ENCODE measurements around the gene DLGAP1. TPM values are rescaled to one million over a fixed set of nuclear protein-coding genes. Genes with fewer than 3 reads are reported as not detected.
A peak's percentile ranks its signal among the peaks of the same experiment; 100 is the strongest.
"Not testable (repeated sequence)": the region's sequence is repeated elsewhere in the genome, so short reads cannot be mapped to it uniquely, and the experiment has no call there.

The DLGAP1 gene
- total RNA-seq, 1 experiment from 2014 or later: 10.1 TPM

DNA sequence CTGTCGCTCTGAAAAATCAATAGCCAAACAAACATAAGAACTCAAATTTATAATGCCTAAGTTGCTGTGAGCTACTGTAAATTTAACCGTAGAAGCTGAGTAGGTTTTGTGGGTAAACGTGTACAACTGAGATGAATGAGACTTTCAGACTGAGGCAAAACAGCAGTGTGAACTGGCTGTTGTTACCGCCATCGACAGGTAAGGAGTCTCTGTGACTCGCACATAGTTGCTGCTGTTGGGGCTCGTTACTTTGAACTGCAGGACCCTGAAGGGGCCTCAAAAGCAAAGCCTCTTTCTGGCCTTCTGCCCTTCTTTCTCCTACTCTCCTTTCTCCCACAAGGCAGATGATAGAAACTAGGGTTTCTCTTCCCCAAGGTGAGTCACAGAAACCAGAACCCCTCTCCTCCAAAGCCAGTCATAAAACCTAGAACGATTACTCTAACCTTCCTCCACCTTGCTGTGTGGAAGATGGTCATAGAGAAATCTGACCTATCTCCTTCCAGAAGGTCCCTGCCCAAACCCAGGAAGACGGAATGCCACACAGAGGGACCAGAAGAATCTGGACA, 101.2 kb downstream of the DLGAP1 start:
- H3K27me3 ChIP-seq (ENCODE audit: control insufficient read depth, insufficient read depth, low read length): no peaks in the 10 kb centered on the region
- DNase-seq: no peak
- no peak overlapping the region for H3K4me3 ChIP-seq (ENCODE audit: insufficient read depth, low read depth, low read length)
- no peaks in the 10 kb centered on the region for H3K36me3 ChIP-seq (replicated peaks; ENCODE audit: control insufficient read depth, insufficient read depth, low read length)

DNA sequence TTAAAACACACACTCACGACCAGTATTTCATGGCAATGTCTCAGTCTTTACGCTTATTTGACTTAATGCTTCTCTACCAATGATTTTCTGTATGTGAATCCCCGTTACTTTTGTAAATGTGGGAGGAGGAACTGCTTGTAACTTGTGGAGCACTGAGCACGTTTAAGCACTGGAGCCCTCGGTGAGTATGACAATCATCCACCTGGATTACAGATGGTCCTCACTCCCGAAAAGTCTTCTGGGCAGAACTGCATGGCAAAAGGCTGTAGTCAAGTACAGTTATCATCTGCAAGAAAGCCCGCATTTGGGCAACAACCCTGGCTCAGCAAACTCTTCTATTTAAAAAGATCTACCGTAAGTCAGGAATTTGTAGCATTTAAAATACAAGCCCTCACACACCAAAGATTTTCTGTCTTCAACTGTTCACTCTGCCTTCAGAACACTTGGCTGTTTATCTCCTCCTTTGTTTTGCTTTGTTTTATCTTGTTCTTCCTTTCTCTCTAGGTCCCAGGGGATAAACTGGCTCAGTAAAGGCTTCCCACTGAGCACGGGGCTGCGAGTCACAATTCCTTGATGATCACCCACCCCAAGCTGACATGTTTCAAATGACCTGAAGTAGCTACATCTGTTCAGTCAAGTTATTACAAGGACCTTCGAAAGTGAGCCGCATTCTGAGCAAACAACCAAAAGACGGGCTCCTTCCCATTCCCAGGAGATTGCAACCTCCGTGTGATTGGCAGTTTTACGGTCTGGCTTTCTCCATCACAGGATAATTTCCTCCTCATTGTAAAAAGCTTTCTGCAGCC, 102.2 kb downstream of the DLGAP1 start:
- Histone ChIP-seq H3K36me3 (replicated peaks; ENCODE audit: control insufficient read depth, insufficient read depth, low read length) (no peaks in the 10 kb centered on the region), H3K4me3 (ENCODE audit: insufficient read depth, low read depth, low read length) (no peak overlapping the region), H3K27me3 (ENCODE audit: control insufficient read depth, insufficient read depth, low read length) (no peaks in the 10 kb centered on the region)
- no peak for DNase-seq

GRCh38 chr18:4351005-4351404, 104.1 kb downstream of the DLGAP1 start:
- DNase-seq: no peak
- no peaks in the 10 kb centered on the region for H3K36me3 ChIP-seq (replicated peaks; ENCODE audit: control insufficient read depth, insufficient read depth, low read length)
- no peak overlapping the region for H3K4me3 ChIP-seq (ENCODE audit: insufficient read depth, low read depth, low read length)
- no peaks in the 10 kb centered on the region for H3K27me3 ChIP-seq (ENCODE audit: control insufficient read depth, insufficient read depth, low read length)

GRCh38 chr18:4335386-4335785, 119.7 kb downstream of the DLGAP1 start:
- Histone ChIP-seq H3K27me3 (ENCODE audit: control insufficient read depth, insufficient read depth, low read length) (no peaks in the 10 kb centered on the region), H3K4me3 (ENCODE audit: insufficient read depth, low read depth, low read length) (no peak overlapping the region), H3K36me3 (replicated peaks; ENCODE audit: control insufficient read depth, insufficient read depth, low read length) (no peaks in the 10 kb centered on the region)
- DNase-seq: peak; percentile 20

- peak; percentile 18 for DNase-seq
- H3K4me3 ChIP-seq (ENCODE audit: insufficient read depth, low read depth, low read length): no peak overlapping the region
These were observed 122.1 kb downstream of the DLGAP1 start for GRCh38 chr18:4333043-4333442.

DNA sequence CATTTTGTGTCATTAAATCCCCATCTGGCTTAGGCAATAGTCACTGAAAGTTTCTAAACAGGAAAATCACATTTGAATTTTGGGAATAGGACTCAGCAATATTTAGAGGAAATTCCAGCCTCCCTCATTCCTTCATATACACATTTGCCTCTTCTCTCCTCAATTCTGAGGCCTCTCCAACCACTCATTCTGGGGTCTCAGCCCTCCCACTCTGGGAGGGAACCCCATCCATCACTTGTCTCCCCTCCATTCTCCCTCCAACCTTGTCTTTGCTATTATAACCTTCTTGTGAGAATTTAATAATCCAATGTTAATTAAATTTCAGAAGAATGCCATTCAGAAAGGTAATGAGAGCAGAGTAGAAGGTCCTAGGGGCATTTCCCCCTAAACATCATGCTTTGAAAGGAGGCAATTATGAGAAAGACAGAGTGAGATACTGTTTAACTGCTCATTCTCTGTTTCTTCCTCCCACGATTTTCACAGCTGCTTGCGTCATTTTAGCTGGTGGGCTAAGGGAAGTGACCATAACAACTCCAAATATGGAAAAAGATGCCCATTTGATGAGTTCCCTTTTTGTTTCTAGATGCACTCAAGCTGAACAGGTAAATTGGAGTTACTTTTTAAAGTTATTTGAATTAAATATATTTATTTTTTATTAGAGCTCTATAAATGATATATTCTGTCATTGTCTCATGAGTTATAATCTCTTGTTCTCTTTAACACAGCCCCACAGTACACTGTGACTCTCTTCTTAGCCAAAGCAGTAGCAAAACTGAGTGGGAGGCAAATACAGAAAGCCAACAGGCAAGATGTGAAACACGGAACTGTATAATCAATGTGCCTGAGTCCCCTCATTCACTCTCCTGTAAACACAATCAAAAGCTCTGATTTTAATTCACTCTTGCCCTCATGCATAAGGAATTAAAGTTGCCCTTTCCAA, 135.1 kb downstream of the DLGAP1 start:
- no peak for DNase-seq
- H3K4me3 ChIP-seq (ENCODE audit: insufficient read depth, low read depth, low read length): no peak overlapping the region
- no peaks in the 10 kb centered on the region for H3K36me3 ChIP-seq (replicated peaks; ENCODE audit: control insufficient read depth, insufficient read depth, low read length)
- no peaks in the 10 kb centered on the region for H3K27me3 ChIP-seq (ENCODE audit: control insufficient read depth, insufficient read depth, low read length)

More at GRCh38 chr18:4333043-4333442, 122.1 kb downstream of the DLGAP1 start:
- H3K36me3 ChIP-seq (replicated peaks; ENCODE audit: control insufficient read depth, insufficient read depth, low read length): no peaks in the 10 kb centered on the region
- no peaks in the 10 kb centered on the region for H3K27me3 ChIP-seq (ENCODE audit: control insufficient read depth, insufficient read depth, low read length)

GRCh38 chr18:4318311-4318710, 136.8 kb downstream of the DLGAP1 start:
- no peaks in the 10 kb centered on the region for H3K36me3 ChIP-seq (replicated peaks; ENCODE audit: control insufficient read depth, insufficient read depth, low read length)
- DNase-seq: no peak
- no peak overlapping the region for H3K4me3 ChIP-seq (ENCODE audit: insufficient read depth, low read depth, low read length)
- H3K27me3 ChIP-seq (ENCODE audit: control insufficient read depth, insufficient read depth, low read length): no peaks in the 10 kb centered on the region

DNA sequence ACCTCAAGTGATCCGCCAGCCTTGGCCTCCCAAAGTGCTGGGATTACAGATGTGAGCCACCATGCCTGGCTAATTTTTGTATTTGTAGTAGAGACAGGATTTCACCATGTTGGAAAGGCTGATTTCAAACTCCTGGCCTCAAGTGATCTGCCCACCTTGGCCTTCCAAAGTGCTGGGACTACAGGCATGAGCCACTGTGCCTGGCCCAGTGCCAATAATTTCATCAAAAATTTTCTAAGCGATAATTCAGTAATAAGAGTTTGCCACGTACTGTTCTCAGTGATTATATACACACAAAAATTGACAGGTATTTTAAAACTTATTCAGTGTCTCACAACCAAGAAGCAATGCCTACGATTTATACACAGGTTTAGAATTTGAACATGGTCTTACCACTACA, 143.2 kb downstream of the DLGAP1 start:
- not testable (repeated sequence) for H3K36me3 ChIP-seq (replicated peaks; ENCODE audit: control insufficient read depth, insufficient read depth, low read length); DNase-seq; H3K27me3 ChIP-seq (ENCODE audit: control insufficient read depth, insufficient read depth, low read length); H3K4me3 ChIP-seq (ENCODE audit: insufficient read depth, low read depth, low read length)

DNA sequence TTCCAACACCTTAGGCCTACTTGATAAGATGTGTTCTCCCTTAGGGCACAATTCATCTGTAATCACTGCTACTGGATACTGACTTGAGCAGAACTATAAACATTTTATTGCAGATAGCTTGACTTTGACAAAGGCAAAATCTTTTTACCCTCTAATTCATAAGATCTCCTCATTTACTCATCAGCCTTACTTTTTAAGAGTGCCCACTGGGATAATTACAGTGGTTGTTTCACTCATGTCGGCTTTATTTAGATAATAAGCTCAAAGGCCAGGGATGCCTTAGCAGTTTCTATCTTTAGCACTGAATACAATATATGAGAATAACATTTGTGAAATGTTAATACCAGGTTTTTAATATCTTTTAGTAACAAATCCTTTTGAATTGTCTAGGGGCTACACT, 144.0 kb downstream of the DLGAP1 start:
- Histone ChIP-seq H3K36me3 (replicated peaks; ENCODE audit: control insufficient read depth, insufficient read depth, low read length) (no peaks in the 10 kb centered on the region), H3K27me3 (ENCODE audit: control insufficient read depth, insufficient read depth, low read length) (no peaks in the 10 kb centered on the region), H3K4me3 (ENCODE audit: insufficient read depth, low read depth, low read length) (no peak overlapping the region)
- no peak for DNase-seq

DNA sequence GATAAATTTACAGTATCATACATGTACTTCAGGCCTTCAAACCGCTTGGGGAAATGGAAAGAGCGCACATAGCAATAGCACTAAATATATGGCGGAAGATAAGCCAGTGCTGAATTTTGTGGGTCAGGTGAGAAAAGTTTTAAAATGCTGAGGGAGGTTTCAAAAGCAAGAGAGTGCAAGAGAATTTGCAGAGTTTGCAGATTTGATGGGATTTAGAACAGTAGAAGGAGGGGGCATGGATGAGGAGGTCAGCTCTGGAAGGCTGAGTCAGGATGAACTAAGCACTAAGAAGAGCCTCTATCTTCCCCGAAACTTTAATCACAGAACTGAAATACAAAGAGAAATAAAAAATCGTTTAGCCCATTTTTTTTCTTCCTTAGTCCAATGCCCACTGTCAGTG, 145.9 kb downstream of the DLGAP1 start:
- DNase-seq: no peak
- H3K36me3 ChIP-seq (replicated peaks; ENCODE audit: control insufficient read depth, insufficient read depth, low read length): no peaks in the 10 kb centered on the region
- H3K27me3 ChIP-seq (ENCODE audit: control insufficient read depth, insufficient read depth, low read length): no peaks in the 10 kb centered on the region
- H3K4me3 ChIP-seq (ENCODE audit: insufficient read depth, low read depth, low read length): no peak overlapping the region

GRCh38 chr18:4308576-4308975, 146.5 kb downstream of the DLGAP1 start:
- Histone ChIP-seq H3K36me3 (replicated peaks; ENCODE audit: control insufficient read depth, insufficient read depth, low read length) (no peaks in the 10 kb centered on the region), H3K4me3 (ENCODE audit: insufficient read depth, low read depth, low read length) (no peak overlapping the region), H3K27me3 (ENCODE audit: control insufficient read depth, insufficient read depth, low read length) (no peaks in the 10 kb centered on the region)
- DNase-seq: no peak

DNA sequence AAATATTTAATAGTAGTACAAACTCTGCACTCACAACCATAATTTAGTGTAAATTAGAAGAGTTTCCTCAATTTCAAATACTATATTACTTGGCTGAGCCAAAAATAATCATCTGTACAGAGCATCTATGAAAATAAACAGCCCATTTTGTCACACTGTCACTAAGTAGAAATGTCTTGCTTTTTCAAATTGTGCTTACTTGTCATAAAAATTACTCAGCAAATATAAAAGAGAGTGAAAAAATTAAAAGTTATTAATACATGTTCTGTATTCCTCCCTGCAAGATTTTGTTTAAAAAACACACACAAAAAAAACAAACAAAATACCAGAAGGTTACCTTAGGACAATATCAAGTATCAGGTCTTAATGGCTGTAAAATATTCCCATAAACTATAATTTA, 155.7 kb downstream of the DLGAP1 start:
- no peak for DNase-seq
- Histone ChIP-seq H3K27me3 (ENCODE audit: control insufficient read depth, insufficient read depth, low read length) (no peaks in the 10 kb centered on the region), H3K4me3 (ENCODE audit: insufficient read depth, low read depth, low read length) (no peak overlapping the region), H3K36me3 (replicated peaks; ENCODE audit: control insufficient read depth, insufficient read depth, low read length) (no peaks in the 10 kb centered on the region)

- Histone ChIP-seq H3K4me3 (ENCODE audit: insufficient read depth, low read depth, low read length) (no peak overlapping the region), H3K36me3 (replicated peaks; ENCODE audit: control insufficient read depth, insufficient read depth, low read length) (no peaks in the 10 kb centered on the region), H3K27me3 (ENCODE audit: control insufficient read depth, insufficient read depth, low read length) (no peaks in the 10 kb centered on the region)
- DNase-seq: no peak
These were observed 161.8 kb downstream of the DLGAP1 start for GRCh38 chr18:4293337-4293736.

DNA sequence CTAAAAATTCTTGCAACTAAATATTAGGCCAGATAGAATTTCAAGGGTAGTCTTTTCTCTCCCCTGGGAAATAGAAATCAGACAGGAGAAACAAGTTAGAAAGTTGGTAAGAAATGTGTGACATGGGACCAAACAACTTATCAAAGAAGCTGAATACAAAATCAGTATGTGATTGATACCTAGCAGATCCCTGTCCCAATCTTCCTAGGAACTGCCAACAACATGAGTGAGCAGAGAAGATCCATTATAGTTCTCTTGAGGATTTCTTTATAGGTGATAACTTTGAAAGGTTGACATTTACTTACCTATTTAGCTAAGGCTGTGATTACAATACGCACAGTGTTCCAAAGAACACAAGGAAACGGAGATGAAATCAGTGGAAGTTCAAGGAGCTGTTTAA, 162.4 kb downstream of the DLGAP1 start:
- no peaks in the 10 kb centered on the region for H3K36me3 ChIP-seq (replicated peaks; ENCODE audit: control insufficient read depth, insufficient read depth, low read length)
- DNase-seq: no peak
- no peak overlapping the region for H3K4me3 ChIP-seq (ENCODE audit: insufficient read depth, low read depth, low read length)
- H3K27me3 ChIP-seq (ENCODE audit: control insufficient read depth, insufficient read depth, low read length): no peaks in the 10 kb centered on the region

DNA sequence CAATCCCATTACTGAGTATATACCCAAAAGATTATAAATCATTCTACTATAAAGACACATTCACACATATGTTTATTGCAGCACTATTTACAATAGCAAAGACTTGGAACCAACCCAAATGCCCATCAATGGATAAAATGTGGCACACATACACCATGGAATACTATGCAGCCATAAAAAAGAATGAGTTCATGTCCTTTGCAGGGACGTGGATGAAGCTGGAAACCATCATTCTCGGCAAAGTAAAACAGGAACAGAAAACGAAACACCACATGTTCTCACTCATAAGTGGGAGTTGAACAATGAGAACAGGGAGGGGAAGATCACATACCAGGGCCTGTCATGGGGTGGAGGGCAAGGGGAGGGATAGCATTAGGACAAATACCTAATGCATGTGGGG, 167.8 kb downstream of the DLGAP1 start:
- not testable (repeated sequence) for H3K36me3 ChIP-seq (replicated peaks; ENCODE audit: control insufficient read depth, insufficient read depth, low read length); H3K4me3 ChIP-seq (ENCODE audit: insufficient read depth, low read depth, low read length); DNase-seq; H3K27me3 ChIP-seq (ENCODE audit: control insufficient read depth, insufficient read depth, low read length)

Data from H7 (cell line).